ENCODE measurements around the gene NBPF9. TPM values are rescaled to one million over a fixed set of nuclear protein-coding genes. Genes with fewer than 3 reads are reported as not detected.
A peak's percentile ranks its signal among the peaks of the same experiment; 100 is the strongest.
"Not testable (repeated sequence)": the region's sequence is repeated elsewhere in the genome, so short reads cannot be mapped to it uniquely, and the experiment has no call there.

Gene NBPF9
- total RNA-seq, 1 donor from 2014 or later = 15.0 TPM

DNA sequence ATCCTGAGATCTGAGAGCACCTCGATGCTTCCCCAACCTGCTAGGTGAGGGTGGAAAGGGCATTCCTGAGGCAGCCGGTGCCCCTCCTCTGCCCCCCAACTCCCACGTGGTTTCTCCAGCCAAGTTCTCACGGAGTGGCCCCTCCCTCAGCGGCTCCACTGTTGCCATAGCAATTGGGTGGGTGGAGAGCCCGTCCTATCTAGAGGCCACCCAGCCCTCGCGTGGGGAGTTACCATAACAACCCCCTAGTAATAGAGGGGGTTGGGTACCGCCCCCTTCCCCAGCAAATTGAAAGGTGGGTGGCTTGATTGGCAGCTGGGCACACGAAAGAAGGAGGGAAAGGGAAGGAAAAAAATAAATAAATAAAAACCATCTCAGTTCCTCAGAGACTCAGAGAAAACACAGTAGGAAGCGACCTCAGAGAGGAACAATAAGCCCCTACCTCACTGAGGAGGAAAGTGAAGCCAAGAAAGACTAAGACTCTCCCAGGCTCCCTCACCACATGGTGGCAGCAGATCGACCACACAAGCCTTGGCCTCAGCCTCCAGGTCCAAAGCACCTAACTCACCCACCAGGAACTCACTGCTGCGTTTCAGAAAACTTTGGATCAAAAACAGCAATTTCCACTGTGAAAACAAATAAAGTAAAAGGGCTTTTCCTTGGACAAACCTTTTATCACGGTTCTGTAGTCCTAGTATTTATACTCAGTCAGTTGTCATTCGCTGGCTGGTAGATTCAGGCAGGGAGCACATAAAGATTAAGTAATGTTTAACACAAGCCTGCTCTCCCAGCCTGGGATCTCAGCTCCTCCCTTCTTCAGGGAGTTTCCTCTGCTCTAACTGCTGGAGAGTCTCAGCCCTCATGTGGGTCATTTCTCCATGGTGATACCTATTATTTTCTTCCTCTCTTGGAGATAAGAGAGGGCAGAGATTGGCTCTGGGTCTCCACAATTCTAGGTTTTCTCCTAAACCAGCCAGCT is 20.9 kb upstream of the NBPF9 start:
- not testable (repeated sequence) for H3F3A ChIP-seq (ENCODE audit: low read depth); H3K36me3 ChIP-seq; H3K79me2 ChIP-seq (ENCODE audit: low read depth); H4K20me1 ChIP-seq (ENCODE audit: low read depth); H3K9me3 Mint-ChIP-seq; H3K9ac ChIP-seq; H3K27me3 Mint-ChIP-seq (ENCODE audit: insufficient read depth, low read depth); H3K9me3 ChIP-seq (ENCODE audit: low read depth); H3K4me1 ChIP-seq; H2AFZ ChIP-seq (replicated peaks); H3K27ac ChIP-seq; H3K36me3 Mint-ChIP-seq; H3K4me1 Mint-ChIP-seq; H3K4me3 ChIP-seq
- Mint-ChIP-seq H3K27ac (peak overlapping the region; percentile 33), H3K4me3 (peak overlapping the region; percentile 31)
- Histone ChIP-seq H3K27me3 (peaks cover 15% of the 10 kb centered on the region), H3K4me2 (peak overlapping the region; percentile 22)
- DNase-seq (ENCODE audit: low spot score) = peak; percentile 5

DNA sequence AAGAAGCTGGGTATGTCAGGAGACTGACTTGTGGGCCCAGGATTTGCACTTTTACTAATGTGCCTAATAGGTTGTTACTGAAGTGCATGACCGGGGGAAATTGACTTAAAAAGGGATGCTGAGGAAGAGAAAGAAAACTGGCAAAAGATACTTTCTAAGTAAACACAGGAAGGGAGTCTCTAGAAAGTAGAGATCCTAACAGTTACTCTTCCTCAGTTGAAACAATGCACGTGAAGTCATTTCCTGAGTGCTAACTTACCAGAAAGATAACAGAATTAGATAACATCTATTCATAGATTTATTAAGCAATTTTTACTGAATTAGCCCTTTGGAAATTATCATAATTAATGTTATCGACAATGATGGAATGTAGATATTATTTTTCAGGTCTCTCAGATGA is 9.5 kb upstream of the NBPF9 start:
- H3K4me3 Mint-ChIP-seq; H3K9me3 ChIP-seq (ENCODE audit: low read depth); H3K4me1 ChIP-seq; H3K27ac Mint-ChIP-seq; H3K36me3 ChIP-seq; H4K20me1 ChIP-seq (ENCODE audit: low read depth); H3K4me2 ChIP-seq; H3K9ac ChIP-seq; H3K36me3 Mint-ChIP-seq; DNase-seq (ENCODE audit: low spot score); H3F3A ChIP-seq (ENCODE audit: low read depth); H3K27me3 Mint-ChIP-seq (ENCODE audit: insufficient read depth, low read depth); H2AFZ ChIP-seq (replicated peaks); H3K4me1 Mint-ChIP-seq; H3K27me3 ChIP-seq; H3K9me3 Mint-ChIP-seq; H3K27ac ChIP-seq; H3K79me2 ChIP-seq (ENCODE audit: low read depth); H3K4me3 ChIP-seq: not testable (repeated sequence)

DNA sequence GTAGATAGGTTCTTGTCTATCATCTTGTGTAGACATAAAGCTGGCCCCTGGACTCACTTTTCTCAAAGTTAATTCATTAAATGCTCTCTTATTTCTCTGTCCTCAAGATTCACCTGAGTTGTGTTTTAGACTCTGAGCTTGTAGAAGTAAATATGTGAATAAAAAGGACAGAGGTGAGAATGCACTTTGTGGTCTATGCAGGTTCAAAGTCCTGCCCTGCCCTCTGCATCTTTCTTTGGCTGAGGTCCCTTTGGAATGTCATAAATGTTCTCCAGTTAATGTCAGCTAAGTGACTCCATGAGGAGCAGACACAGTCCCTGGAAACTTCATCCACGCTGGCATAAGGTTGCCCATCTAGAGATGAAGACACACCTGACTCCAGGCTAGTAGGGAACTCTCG is 7.0 kb upstream of the NBPF9 start:
- not testable (repeated sequence) for H3K36me3 Mint-ChIP-seq; H3K4me3 Mint-ChIP-seq; H3K27ac Mint-ChIP-seq; H3F3A ChIP-seq (ENCODE audit: low read depth); H2AFZ ChIP-seq (replicated peaks); H3K27me3 ChIP-seq; H3K9me3 Mint-ChIP-seq; H3K4me2 ChIP-seq; H3K27me3 Mint-ChIP-seq (ENCODE audit: insufficient read depth, low read depth); H4K20me1 ChIP-seq (ENCODE audit: low read depth); H3K4me1 ChIP-seq; H3K36me3 ChIP-seq; H3K9ac ChIP-seq; H3K4me1 Mint-ChIP-seq; H3K4me3 ChIP-seq; H3K9me3 ChIP-seq (ENCODE audit: low read depth); H3K27ac ChIP-seq; H3K79me2 ChIP-seq (ENCODE audit: low read depth)
- peak; percentile 0 for DNase-seq (ENCODE audit: low spot score)

DNA sequence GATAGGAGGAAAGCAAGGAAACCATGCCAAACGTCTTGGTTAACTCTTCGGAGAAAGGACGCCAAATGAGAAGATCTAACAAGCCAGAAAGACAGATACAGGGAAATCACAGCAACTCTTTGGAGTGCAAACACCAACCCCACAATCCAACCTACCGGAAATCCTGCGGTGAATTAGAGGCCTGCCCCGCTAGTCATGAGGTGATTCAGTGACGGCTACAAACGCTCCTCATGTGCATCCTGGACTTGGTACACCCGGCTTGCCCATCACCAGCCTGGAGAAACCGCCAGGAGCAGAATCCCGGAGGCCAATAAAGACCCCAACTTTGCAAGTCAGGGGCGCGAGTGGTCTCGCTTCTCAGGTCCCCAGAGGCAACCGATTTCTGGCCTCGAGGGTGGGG is 777 bp downstream of the NBPF9 start:
- not testable (repeated sequence) for H4K20me1 ChIP-seq (ENCODE audit: low read depth); H3F3A ChIP-seq (ENCODE audit: low read depth); H3K4me1 Mint-ChIP-seq; H3K27me3 Mint-ChIP-seq (ENCODE audit: insufficient read depth, low read depth); H3K9me3 ChIP-seq (ENCODE audit: low read depth); DNase-seq (ENCODE audit: low spot score); H3K9ac ChIP-seq; H3K36me3 ChIP-seq; H3K4me2 ChIP-seq; H3K4me1 ChIP-seq; H3K9me3 Mint-ChIP-seq; H3K36me3 Mint-ChIP-seq; H3K27ac Mint-ChIP-seq; H2AFZ ChIP-seq (replicated peaks); H3K79me2 ChIP-seq (ENCODE audit: low read depth); H3K27ac ChIP-seq
- H3K4me3 Mint-ChIP-seq = peak overlapping the region; percentile 71
- Histone ChIP-seq H3K4me3 (peak overlapping the region; percentile 39), H3K27me3 (peaks cover 15% of the 10 kb centered on the region)

DNA sequence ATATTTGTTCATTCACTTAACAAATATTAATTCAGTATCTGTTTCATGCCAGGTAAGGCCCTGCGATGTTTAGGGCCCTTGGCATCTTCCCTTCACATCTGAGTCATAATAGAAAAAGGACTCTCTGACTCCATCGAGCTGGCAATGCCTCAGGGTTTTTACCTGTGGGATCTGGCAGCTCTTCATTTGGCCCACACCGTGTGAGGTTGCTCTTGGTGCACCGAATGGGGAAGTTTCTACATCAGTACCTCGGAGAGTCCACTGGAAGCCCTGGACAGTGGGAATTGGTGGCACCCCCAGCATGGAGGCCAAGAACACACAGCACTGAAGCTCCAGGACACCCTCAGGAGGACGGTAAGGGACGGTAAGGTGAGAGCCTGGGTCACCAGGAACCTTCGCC is 5.1 kb downstream of the NBPF9 start:
- DNase-seq (ENCODE audit: low spot score); H3K27ac ChIP-seq; H3K9ac ChIP-seq; H3K4me1 ChIP-seq; H3K36me3 ChIP-seq; H3K4me2 ChIP-seq; H3K36me3 Mint-ChIP-seq; H3K27ac Mint-ChIP-seq; H3K4me1 Mint-ChIP-seq; H4K20me1 ChIP-seq (ENCODE audit: low read depth); H3K27me3 ChIP-seq; H3K4me3 Mint-ChIP-seq; H2AFZ ChIP-seq (replicated peaks); H3K4me3 ChIP-seq; H3K27me3 Mint-ChIP-seq (ENCODE audit: insufficient read depth, low read depth); H3K79me2 ChIP-seq (ENCODE audit: low read depth); H3K9me3 ChIP-seq (ENCODE audit: low read depth); H3K9me3 Mint-ChIP-seq; H3F3A ChIP-seq (ENCODE audit: low read depth): not testable (repeated sequence)

DNA sequence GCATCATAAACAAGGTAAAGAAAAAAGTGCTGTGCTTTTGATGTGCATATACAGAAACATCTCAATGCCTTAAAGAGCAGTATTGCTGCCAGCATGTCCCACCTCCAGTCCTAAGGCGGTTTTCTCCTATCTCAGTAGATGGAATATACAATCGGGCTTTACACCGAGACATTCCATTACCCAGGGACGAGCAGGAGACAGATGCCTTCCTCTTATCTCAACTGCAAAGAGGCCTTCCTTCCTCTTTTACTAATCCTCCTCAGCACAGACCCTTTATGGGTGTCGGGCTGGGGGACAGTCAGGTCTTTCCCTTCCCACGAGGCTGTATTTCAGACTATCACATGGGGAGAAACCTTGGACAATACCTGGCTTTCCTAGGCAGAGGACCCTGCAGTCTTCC is 10.2 kb downstream of the NBPF9 start:
- H3K9me3 ChIP-seq (ENCODE audit: low read depth); H3K36me3 Mint-ChIP-seq; H3K4me3 Mint-ChIP-seq; H3K9me3 Mint-ChIP-seq; H3K27me3 Mint-ChIP-seq (ENCODE audit: insufficient read depth, low read depth); H3K4me3 ChIP-seq; H3K27me3 ChIP-seq; H4K20me1 ChIP-seq (ENCODE audit: low read depth); H2AFZ ChIP-seq (replicated peaks); DNase-seq (ENCODE audit: low spot score); H3K27ac ChIP-seq; H3K4me1 ChIP-seq; H3K79me2 ChIP-seq (ENCODE audit: low read depth); H3K36me3 ChIP-seq; H3K4me1 Mint-ChIP-seq; H3F3A ChIP-seq (ENCODE audit: low read depth); H3K27ac Mint-ChIP-seq; H3K9ac ChIP-seq: not testable (repeated sequence)
- peak overlapping the region; percentile 68 for H3K4me2 ChIP-seq
